Mononuclear cell (primary cell): ENCODE measurements around the gene SHB. TPM values are rescaled to one million over a fixed set of nuclear protein-coding genes. Genes with fewer than 3 reads are reported as not detected.

Source experiments
- H3K27me3 ChIP-seq: 2 replicates; pipeline ENCODE4 v1.6.0; 2011; ENCODE audit warnings: low read length, control low read depth; ENCODE audit not compliant: insufficient read depth
- H3K4me1 ChIP-seq: 2 replicates; pipeline ENCODE4 v1.5.1; 2011; ENCODE audit warnings: mild to moderate bottlenecking, low read length, control low read depth; ENCODE audit not compliant: insufficient read depth
- H3K4me3 ChIP-seq: 2 replicates; pipeline ENCODE4 v1.5.1; 2011; ENCODE audit warnings: mild to moderate bottlenecking, low read length, moderate library complexity
- H3K9me3 ChIP-seq: 2 replicates; pipeline ENCODE4 v1.5.1; 2011; ENCODE audit warnings: low read depth, mild to moderate bottlenecking, control low read depth, low read length
- total RNA-seq: library from RNA; depleted of rRNA; stranded (reverse); fragments of >200 nt; gene quantifications from one replicate; pipeline ENCODE4 v1.2.3, GENCODE V29; 2012

The SHB gene
- total RNA-seq, 1 donor = 5.2 TPM

DNA sequence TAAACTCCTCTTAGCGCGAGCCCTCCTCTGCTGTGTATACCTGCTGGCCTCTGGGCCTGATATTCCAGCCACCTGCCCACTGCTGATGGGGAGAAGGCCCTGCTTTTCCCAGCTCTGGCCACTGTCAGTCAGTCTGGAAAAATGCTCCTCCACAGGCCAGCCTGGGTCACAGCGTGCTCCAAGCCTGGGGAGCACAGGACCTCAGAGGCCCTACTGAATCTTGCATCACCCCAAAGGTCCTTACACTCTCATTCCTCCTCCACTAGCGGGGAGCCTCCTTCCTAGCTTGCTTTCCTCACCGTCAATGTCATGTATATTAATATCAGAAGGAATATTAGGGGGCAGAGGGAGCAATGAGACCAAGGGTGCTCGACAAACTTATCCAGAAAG lies 73.7 kb downstream of the SHB start:
- Histone ChIP-seq H3K4me1 (peaks cover 50% of the 10 kb centered on the region), H3K4me3 (no peak overlapping the region), H3K9me3 (no peaks in the 10 kb centered on the region), H3K27me3 (no peaks in the 10 kb centered on the region)

DNA sequence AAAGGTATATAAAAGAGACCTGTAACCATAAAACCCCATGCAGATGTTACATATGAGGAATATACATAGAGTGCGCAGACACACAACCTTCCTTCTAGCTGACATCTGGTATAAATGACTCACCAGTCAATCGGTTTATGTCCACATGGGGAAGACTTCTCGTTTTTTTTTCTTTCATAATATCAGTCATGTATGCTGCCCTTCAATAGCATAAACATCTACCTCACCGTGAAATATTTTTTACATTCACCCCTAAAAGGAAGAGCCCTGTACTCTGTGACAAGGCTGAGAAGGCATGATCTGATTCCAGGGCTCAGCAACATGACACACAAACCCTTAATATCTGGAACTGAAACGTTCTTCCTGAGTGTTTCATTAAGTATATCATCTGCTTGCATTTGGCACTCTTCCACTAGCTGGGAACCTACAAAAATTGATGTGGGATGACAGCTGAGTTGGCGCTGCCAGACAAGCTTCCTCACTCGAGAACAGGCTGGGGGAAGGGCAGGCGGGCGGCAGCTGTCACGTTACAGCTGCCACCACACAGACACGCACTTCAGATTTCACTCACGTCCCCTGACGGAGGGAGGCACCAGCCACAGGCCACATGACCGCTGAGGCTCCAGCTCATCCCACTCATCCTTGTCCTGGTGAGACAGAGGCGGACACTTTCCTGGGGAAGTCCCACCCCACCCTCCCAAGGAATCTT lies 74.2 kb downstream of the SHB start:
- no peaks in the 10 kb centered on the region for H3K27me3 ChIP-seq
- peaks cover 50% of the 10 kb centered on the region for H3K4me1 ChIP-seq
- no peak overlapping the region for H3K4me3 ChIP-seq
- H3K9me3 ChIP-seq = no peaks in the 10 kb centered on the region

DNA sequence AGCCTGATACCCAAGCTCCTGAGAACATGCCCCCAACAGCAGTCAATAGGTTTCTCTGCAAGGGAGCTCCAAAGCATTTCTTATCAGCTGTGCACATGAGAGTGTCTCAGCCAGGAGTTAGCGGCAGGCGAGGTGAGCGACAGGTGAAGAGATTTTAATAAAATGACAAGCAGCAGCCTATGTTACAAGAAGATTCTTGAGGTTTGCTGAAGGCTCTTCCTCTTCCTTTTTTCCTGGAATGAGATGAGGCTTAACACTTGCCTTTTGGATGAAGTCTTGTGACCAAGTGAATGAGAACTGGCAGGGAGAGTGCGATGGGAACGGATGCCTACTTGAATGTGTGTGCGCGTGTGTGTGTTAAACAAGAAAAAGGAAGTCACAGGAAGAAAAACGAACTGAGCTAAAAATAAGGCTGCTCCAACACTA lies 76.1 kb downstream of the SHB start:
- no peak overlapping the region for H3K4me3 ChIP-seq
- no peaks in the 10 kb centered on the region for H3K9me3 ChIP-seq
- peaks cover 40% of the 10 kb centered on the region for H3K4me1 ChIP-seq
- H3K27me3 ChIP-seq = no peaks in the 10 kb centered on the region

DNA sequence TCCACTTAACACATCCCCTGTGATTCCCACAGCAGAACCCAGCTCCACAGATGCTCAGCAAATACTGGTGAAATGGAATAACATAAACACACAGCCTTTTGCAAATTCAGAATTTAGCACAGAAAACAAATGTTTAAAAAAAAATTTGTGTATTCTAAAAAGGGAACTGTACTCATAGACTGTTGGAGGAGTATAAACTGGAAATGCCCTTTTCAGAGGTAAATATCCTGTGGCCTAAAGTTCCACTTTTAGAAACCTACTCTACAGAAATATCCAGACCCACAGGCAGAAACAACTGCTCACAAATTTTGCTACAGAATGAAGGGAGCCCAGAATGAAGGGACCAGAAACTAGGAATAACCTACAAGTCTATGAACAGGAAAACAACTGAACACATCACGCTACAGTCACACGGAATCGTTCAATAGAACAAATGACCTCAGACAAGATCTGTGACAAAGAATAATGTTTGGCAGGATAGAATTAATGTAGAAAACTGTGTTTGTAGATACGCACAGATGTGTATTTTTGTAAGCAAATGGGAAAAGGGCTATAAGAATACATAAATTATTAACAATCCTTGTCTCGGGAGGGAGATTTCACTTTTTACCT lies 78.5 kb downstream of the SHB start:
- no peaks in the 10 kb centered on the region for H3K27me3 ChIP-seq
- H3K4me3 ChIP-seq = no peak overlapping the region
- no peaks in the 10 kb centered on the region for H3K9me3 ChIP-seq
- H3K4me1 ChIP-seq = peaks cover 30% of the 10 kb centered on the region

- peaks cover 22% of the 10 kb centered on the region for H3K4me1 ChIP-seq
- no peaks in the 10 kb centered on the region for H3K27me3 ChIP-seq
- no peaks in the 10 kb centered on the region for H3K9me3 ChIP-seq
These were observed 79.3 kb downstream of the SHB start for GRCh38 chr9:37989701-37990100.

GRCh38 chr9:37988602-37989001 lies 80.4 kb downstream of the SHB start:
- no peak overlapping the region for H3K4me3 ChIP-seq
- peaks cover 11% of the 10 kb centered on the region for H3K4me1 ChIP-seq
- H3K27me3 ChIP-seq = no peaks in the 10 kb centered on the region

More at GRCh38 chr9:37989701-37990100, 79.3 kb downstream of the SHB start:
- no peak overlapping the region for H3K4me3 ChIP-seq

DNA sequence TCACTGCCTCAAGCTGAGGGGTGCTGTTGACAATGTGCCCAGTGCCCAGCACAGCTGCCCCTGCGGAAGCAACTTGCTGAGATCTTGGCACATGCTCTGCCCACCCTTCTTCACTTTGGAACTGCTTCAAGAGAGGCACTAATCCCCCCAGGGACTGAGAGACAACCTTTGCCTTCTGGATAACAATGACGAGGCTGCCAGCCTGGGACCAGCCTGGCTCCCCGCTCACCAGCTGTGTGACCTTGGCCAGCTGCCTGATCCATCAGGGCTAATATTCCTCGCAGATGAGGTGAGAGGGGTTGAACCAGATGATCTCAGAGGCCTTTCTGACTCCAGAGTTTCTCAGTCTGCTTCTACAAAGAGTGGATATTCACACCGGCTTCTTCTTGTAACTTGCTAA lies 81.0 kb downstream of the SHB start:
- Histone ChIP-seq H3K4me1 (peaks cover 5% of the 10 kb centered on the region), H3K27me3 (no peaks in the 10 kb centered on the region), H3K4me3 (no peak overlapping the region), H3K9me3 (no peaks in the 10 kb centered on the region)

More at GRCh38 chr9:37988602-37989001, 80.4 kb downstream of the SHB start:
- H3K9me3 ChIP-seq = no peaks in the 10 kb centered on the region

- Histone ChIP-seq H3K4me1 (peaks cover under 1% of the 10 kb centered on the region), H3K27me3 (no peaks in the 10 kb centered on the region), H3K9me3 (no peaks in the 10 kb centered on the region), H3K4me3 (no peak overlapping the region)
These were observed 81.5 kb downstream of the SHB start for GRCh38 chr9:37987467-37987981.

DNA sequence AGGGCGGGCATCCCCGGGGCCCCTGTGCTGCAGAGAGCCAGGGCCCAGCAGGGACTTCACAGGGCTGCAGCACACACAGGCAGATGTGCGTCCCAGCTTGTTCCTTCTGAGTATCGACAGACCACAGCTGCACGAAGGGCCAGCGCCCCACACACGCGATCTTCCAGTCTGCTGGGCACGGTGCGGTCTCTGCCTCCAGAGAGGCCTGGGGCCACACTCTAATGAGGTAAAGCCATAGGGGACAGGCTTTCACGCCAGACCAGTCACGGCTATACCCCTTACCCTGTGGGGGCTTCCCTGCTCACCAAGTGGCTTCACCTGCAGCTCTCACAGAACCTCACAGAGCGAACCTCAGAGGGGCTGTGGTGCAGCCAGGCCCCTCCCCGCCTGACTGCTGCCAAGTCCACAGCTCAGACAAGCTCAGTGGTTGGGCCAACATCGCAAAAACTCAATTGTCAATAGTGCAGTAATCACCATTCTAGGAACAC lies 82.2 kb downstream of the SHB start:
- Histone ChIP-seq H3K4me1 (no peaks in the 10 kb centered on the region), H3K4me3 (no peak overlapping the region), H3K27me3 (no peaks in the 10 kb centered on the region), H3K9me3 (no peaks in the 10 kb centered on the region)

DNA sequence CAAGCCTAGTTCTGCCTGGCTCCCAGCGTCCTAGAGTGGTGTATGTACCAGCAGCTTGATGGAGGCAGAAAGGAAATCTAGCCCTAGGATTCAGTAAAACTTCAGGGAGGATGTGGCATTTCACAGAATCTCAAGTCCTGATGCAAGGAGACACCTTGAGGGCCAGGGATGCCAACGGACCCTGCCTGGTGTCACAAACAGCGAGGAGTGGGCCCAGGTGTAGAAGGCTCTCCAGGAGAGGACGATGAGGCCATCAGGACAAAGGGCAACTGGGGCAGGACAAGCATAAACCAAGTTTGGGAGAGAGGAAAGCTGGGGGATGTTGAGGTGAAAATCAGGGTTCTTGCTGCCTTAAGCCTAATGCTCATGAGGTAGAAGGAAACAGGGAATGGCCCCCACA lies 83.0 kb downstream of the SHB start:
- Histone ChIP-seq H3K9me3 (no peaks in the 10 kb centered on the region), H3K27me3 (no peaks in the 10 kb centered on the region), H3K4me3 (no peak overlapping the region), H3K4me1 (no peaks in the 10 kb centered on the region)

GRCh38 chr9:37984672-37985611 lies 84.1 kb downstream of the SHB start:
- no peak overlapping the region for H3K4me3 ChIP-seq
- no peaks in the 10 kb centered on the region for H3K9me3 ChIP-seq
- H3K27me3 ChIP-seq = no peaks in the 10 kb centered on the region
- H3K4me1 ChIP-seq = no peaks in the 10 kb centered on the region

GRCh38 chr9:37984278-37984671 lies 84.8 kb downstream of the SHB start:
- Histone ChIP-seq H3K9me3 (no peaks in the 10 kb centered on the region), H3K27me3 (no peaks in the 10 kb centered on the region), H3K4me3 (no peak overlapping the region), H3K4me1 (no peaks in the 10 kb centered on the region)

GRCh38 chr9:37983381-37984067 lies 85.5 kb downstream of the SHB start:
- no peaks in the 10 kb centered on the region for H3K27me3 ChIP-seq
- no peaks in the 10 kb centered on the region for H3K4me1 ChIP-seq
- no peaks in the 10 kb centered on the region for H3K9me3 ChIP-seq
- no peak overlapping the region for H3K4me3 ChIP-seq

DNA sequence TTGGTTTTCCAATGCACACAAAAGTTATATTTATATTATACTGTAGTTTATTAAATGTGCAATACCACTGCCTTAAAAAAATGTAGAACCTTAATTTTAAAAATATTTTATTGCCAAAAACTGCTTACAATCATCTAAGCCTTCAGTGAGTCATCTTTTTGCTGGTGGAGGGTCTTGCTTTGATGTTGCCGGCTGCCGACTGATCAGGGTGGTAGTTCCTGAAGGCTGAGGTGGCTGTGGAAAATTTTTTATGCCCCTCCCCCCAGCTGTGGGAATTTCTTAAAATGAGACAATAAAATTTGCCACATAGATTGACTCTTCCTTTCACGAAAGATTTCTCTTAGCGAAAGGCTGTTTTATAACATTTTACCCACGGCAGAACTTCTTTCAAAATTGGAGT lies 89.2 kb downstream of the SHB start:
- Histone ChIP-seq H3K4me3 (no peak overlapping the region), H3K27me3 (no peaks in the 10 kb centered on the region), H3K9me3 (no peaks in the 10 kb centered on the region), H3K4me1 (no peaks in the 10 kb centered on the region)
